HepG2 (cell line): ENCODE measurements around the gene CLDN15. TPM values are rescaled to one million over a fixed set of nuclear protein-coding genes. Genes with fewer than 3 reads are reported as not detected.

Experiments used
- ASH2L ChIP-seq: fragments of 300-600, 200-600 bp; sonication (generic); IDR thresholded peaks from 2 replicates; pipeline ENCODE4 v1.7.0; 2017; ENCODE audit warnings: low read depth, mild to moderate bottlenecking, moderate library complexity, mixed read lengths, low read length; ENCODE audit not compliant: insufficient read length
- ELK4 ChIP-seq: sonication (generic); formaldehyde crosslinking; IDR thresholded peaks from 2 replicates; pipeline ENCODE4 v1.9.0; 2021; ENCODE audit warnings: missing genetic modification reagents, borderline replicate concordance
- GLI4 ChIP-seq: sonication (generic); formaldehyde crosslinking; IDR thresholded peaks from 2 replicates; pipeline ENCODE4 v1.5.1; 2020; ENCODE audit warnings: missing genetic modification reagents, mild to moderate bottlenecking, moderate library complexity, borderline replicate concordance
- HCFC1 ChIP-seq: fragments of 150-350 bp; IDR thresholded peaks from 2 replicates; pipeline ENCODE4 v1.6.1; 2014; ENCODE audit warnings: low read depth, low read length
- KDM2A ChIP-seq: sonication (generic); formaldehyde crosslinking; IDR thresholded peaks from 2 replicates; pipeline ENCODE4 v1.4.0; 2020; ENCODE audit warnings: low read depth, missing genetic modification reagents, borderline replicate concordance
- MXD3 ChIP-seq: IDR thresholded peaks from 2 replicates; pipeline ENCODE4 v1.6.1; 2016; ENCODE audit warnings: mild to moderate bottlenecking, missing biosample characterization, missing genetic modification reagents
- RFX1 ChIP-seq: fragments of 450-650 bp; IDR thresholded peaks from 2 replicates; pipeline ENCODE4 v1.6.1; 2017
- RFXANK ChIP-seq: IDR thresholded peaks from 2 replicates; pipeline ENCODE4 v1.6.1; 2016
- SYNCRIP ChIP-seq: fragments of 200-400 bp; formaldehyde crosslinking; IDR thresholded peaks from 2 replicates; pipeline ENCODE4 v1.6.1; 2018; ENCODE audit warnings: mild to moderate bottlenecking, low read depth, low read length; ENCODE audit not compliant: insufficient read depth
- TFDP1 ChIP-seq: IDR thresholded peaks from 2 replicates; pipeline ENCODE4 v1.6.1; 2016; ENCODE audit warnings: missing compliant biosample characterization, missing genetic modification reagents, borderline replicate concordance
- ZFP91 ChIP-seq: sonication (generic); formaldehyde crosslinking; IDR thresholded peaks from 2 replicates; pipeline ENCODE4 v1.9.0; 2022; ENCODE audit warnings: missing genetic modification reagents, mild to moderate bottlenecking, borderline replicate concordance
- ZNF574 ChIP-seq: sonication (generic); formaldehyde crosslinking; IDR thresholded peaks from 2 replicates; pipeline ENCODE4 v1.4.0; 2020; ENCODE audit warnings: missing genetic modification reagents
- ZNF597 ChIP-seq: sonication (generic); formaldehyde crosslinking; IDR thresholded peaks from 2 replicates; pipeline ENCODE4 v1.5.0; 2020; ENCODE audit warnings: missing genetic modification reagents
- ZNF687 ChIP-seq: sonication (generic); formaldehyde crosslinking; IDR thresholded peaks from 2 replicates; pipeline ENCODE4 v1.5.1; 2020; ENCODE audit warnings: mild to moderate bottlenecking, missing genetic modification reagents, moderate library complexity
- polyA plus RNA-seq, 8 experiments: library from polyadenylated mRNA; depleted of rRNA in 3 of 8; stranded (reverse) in 7 of 8; unstranded in 1 of 8; fragments of >200 nt; fragmentation: Illumina TruSeq in 4 of 8; extraction: Trizol in 4 of 8; gene quantifications; 2 replicates each; pipeline versions ENCODE4 v1.2.1 to v1.2.3, GENCODE V29; 2011 to 2016; ENCODE audit warnings: low read depth in 4 of 8, missing spikeins in 1 of 8, mixed read lengths in 1 of 8; ENCODE audit not compliant: insufficient read depth in 1 of 8
- total RNA-seq, 5 experiments: library from RNA; depleted of rRNA; stranded (reverse); fragments of >200 nt; fragmentation: Illumina TruSeq; extraction: Trizol; gene quantifications; 2 replicates each; pipeline ENCODE4 v1.2.3, GENCODE V29; 2016; ENCODE audit warnings: low read depth in 1 of 5

CLDN15 gene
- total and polyA plus RNA-seq, 2 of the 13 experiments (the other 11 are each of a cell fraction or from before 2014, with no cell fraction given) = 7.1 to 17.8 TPM

- TF ChIP-seq ELK4 (CRISPR knock-in tag) (no peak), ZNF597 (CRISPR knock-in tag) (no peak), RFXANK (no peak), KDM2A (CRISPR knock-in tag) (peak; percentile 91; the same call in 1 of the 2 replicates), ZNF574 (peak; percentile 99), TFDP1 (no peak), SYNCRIP (no peak), HCFC1 (peak; percentile 62), ZNF687 (CRISPR knock-in tag) (peak; percentile 72), ASH2L (peak; percentile 90), ZFP91 (CRISPR knock-in tag) (peak; percentile 70; the same call in 1 of the 2 replicates), GLI4 (no peak), MXD3 (CRISPR knock-in tag) (no peak), RFX1 (no peak)
Observed at GRCh38 chr7:101251871-101252659, 14.5 kb upstream of the CLDN15 start (continued).
